ENCODE results near the gene FAM222B.

DNA sequence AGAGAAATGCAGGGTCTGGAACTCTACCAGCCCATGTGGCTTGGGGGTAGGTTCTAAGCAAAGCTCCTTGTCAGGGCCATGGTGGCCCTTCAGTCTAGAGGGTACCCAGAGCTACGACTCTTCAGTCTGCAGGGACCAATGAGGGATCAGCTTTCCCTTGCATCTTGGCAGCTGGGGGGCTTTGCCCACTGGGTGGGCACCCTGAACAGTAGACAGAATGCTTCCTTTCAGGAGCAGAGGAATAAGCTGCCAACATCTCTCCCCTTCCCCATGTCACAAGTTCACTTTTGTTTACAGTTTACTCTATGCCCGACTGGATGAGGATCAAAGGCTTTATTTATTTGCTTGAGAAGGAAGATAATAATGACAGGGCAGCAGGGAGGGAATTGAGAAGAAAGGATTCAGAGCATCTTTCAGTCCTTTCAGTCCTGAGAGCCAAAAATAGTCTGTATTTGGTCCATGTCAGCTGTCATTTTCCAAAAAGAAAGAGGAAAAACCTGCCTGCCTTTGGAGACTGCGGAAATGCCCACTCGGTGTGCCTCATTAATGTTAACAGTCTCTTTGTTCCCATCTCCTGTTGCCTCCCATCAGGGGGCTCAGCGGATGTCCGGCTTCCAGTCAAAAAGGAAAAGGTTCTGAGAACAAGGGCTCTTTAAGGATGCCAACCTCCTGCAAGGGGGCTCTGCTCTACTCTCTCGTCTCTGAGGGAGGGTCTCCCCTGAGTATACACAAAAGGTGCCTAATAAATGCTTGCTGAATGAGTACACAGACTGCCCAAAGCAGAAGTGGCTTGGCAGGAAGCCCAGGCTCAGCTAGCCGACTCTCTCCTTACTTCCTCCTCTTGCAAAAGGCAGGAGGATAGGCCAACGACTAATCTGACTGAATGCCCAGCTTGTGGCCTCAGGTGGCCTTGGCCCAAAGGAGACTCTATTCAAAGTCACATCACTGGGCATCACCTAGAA, 81.7 kb downstream of the FAM222B start:
- TF ChIP-seq, protein P1, sequence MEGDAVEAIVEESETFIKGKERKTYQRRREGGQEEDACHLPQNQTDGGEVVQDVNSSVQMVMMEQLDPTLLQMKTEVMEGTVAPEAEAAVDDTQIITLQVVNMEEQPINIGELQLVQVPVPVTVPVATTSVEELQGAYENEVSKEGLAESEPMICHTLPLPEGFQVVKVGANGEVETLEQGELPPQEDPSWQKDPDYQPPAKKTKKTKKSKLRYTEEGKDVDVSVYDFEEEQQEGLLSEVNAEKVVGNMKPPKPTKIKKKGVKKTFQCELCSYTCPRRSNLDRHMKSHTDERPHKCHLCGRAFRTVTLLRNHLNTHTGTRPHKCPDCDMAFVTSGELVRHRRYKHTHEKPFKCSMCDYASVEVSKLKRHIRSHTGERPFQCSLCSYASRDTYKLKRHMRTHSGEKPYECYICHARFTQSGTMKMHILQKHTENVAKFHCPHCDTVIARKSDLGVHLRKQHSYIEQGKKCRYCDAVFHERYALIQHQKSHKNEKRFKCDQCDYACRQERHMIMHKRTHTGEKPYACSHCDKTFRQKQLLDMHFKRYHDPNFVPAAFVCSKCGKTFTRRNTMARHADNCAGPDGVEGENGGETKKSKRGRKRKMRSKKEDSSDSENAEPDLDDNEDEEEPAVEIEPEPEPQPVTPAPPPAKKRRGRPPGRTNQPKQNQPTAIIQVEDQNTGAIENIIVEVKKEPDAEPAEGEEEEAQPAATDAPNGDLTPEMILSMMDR (IDR thresholded peaks at IDR 0.05), result no peak
- TF ChIP-seq EP300 (IDR thresholded peaks at IDR 0.05), result no peak
- TF ChIP-seq POLR2A (IDR thresholded peaks at IDR 0.05), result no peak
- TF ChIP-seq POLR2AphosphoS5 (IDR thresholded peaks at IDR 0.05), result no peak
